ENCODE data around the gene C4B.

GRCh38 chr6:31968326-31968725 lies 46.3 kb upstream of the C4B start:
- TF ChIP-seq, protein P1, sequence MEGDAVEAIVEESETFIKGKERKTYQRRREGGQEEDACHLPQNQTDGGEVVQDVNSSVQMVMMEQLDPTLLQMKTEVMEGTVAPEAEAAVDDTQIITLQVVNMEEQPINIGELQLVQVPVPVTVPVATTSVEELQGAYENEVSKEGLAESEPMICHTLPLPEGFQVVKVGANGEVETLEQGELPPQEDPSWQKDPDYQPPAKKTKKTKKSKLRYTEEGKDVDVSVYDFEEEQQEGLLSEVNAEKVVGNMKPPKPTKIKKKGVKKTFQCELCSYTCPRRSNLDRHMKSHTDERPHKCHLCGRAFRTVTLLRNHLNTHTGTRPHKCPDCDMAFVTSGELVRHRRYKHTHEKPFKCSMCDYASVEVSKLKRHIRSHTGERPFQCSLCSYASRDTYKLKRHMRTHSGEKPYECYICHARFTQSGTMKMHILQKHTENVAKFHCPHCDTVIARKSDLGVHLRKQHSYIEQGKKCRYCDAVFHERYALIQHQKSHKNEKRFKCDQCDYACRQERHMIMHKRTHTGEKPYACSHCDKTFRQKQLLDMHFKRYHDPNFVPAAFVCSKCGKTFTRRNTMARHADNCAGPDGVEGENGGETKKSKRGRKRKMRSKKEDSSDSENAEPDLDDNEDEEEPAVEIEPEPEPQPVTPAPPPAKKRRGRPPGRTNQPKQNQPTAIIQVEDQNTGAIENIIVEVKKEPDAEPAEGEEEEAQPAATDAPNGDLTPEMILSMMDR (IDR thresholded peaks at IDR 0.05) = no peak
- TF ChIP-seq POLR2A (IDR thresholded peaks at IDR 0.05) = no peak
